HEK293T (cell line): ENCODE data around the gene DDX24.

ENCODE experiments used
- ARNT ChIP-seq: fragments of 450-650 bp; IDR thresholded peaks from 2 replicates; pipeline ENCODE4 v1.6.1; 2017; ENCODE audit warnings: mild to moderate bottlenecking
- BHLHE40 ChIP-seq: fragments of 450-650 bp; IDR thresholded peaks from 2 replicates; pipeline ENCODE4 v1.6.1; 2016; ENCODE audit warnings: mild to moderate bottlenecking, moderate library complexity, borderline replicate concordance
- CTBP1 ChIP-seq: fragments of 450-650 bp; IDR thresholded peaks from 2 replicates; pipeline ENCODE4 v1.6.1; 2016; ENCODE audit warnings: borderline replicate concordance
- FOXA1 ChIP-seq: fragments of 450-650 bp; IDR thresholded peaks from 2 replicates; pipeline ENCODE4 v1.6.1; 2016; ENCODE audit warnings: mild to moderate bottlenecking
- FOXK2 ChIP-seq: fragments of 450-650 bp; IDR thresholded peaks from 2 replicates; pipeline ENCODE4 v1.6.1; 2016; ENCODE audit warnings: mild to moderate bottlenecking
- FOXM1 ChIP-seq: fragments of 450-650 bp; IDR thresholded peaks from 2 replicates; pipeline ENCODE4 v1.6.1; 2017; ENCODE audit warnings: mild to moderate bottlenecking, borderline replicate concordance
- LEF1 ChIP-seq: fragments of 450-650 bp; IDR thresholded peaks from 2 replicates; pipeline ENCODE4 v1.6.1; 2017; ENCODE audit warnings: mild to moderate bottlenecking, borderline replicate concordance
- SP1 ChIP-seq: fragments of 450-650 bp; IDR thresholded peaks from 2 replicates; pipeline ENCODE4 v1.6.1; 2017
- TARDBP ChIP-seq: fragments of 450-650 bp; IDR thresholded peaks from 2 replicates; pipeline ENCODE4 v1.6.1; 2016

GRCh38 chr14:94018308-94018707 lies 62.7 kb downstream of the DDX24 start:
- TF ChIP-seq FOXM1 (no peak), TARDBP (no peak), CTBP1 (no peak), FOXA1 (no peak), ARNT (no peak), BHLHE40 (no peak), LEF1 (no peak), FOXK2 (no peak), SP1 (no peak)
